HK-2 (cell line): Measurements from ENCODE around the gene STX5.
"Not testable (repeated sequence)": the region's sequence is repeated elsewhere in the genome, so short reads cannot be mapped to it uniquely, and the experiment has no call there.

Source experiments
- DNase-seq: peaks from one replicate; pipeline ENCODE4 v3.0.0-alpha.2; 2018; ENCODE audit not compliant: unreplicated experiment

The STX5 gene

DNA sequence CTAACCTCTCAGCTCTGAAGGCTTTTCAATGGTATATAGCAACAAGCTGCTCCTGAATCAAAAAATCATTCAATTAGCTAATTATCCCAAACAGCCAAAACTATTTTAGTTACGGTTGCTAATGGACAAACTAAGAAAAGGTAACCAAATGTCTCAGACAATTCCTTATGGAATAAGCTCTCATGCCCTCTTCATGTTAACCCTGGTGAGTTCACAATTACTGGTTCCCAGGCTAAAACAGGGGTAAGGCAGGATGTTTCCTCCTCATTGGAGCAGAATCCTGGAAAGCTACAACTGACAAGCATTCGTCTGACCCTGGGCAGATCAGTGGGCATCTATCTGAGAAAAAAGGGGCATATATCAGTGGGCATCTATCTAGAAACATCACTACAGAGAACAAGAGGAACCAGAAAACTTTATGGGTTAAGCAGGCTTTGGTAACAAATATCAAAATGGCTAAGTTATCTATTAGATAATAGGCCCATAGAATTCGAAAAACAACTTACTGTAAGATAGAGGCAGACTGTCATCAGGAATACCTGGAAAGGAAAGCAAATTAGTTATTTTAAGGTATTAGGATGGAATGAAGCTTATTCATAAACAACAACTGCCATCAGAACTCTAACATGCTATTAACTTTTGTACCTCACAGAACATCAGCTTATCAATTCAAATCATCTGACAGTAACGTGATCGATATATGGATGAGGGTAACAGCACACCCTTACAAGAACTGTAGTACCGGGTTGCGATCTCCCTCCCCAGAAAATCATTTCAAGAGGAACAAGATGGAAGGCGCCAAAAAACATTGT, 22.4 kb upstream of the STX5 start:
- DNase-seq, result no peak

- DNase-seq, result no peak
These were observed 21.6 kb upstream of the STX5 start for GRCh38 chr11:62853279-62853965.

- no peak for DNase-seq
These were observed 20.8 kb upstream of the STX5 start for GRCh38 chr11:62852523-62853188.

GRCh38 chr11:62851807-62852522, 20.1 kb upstream of the STX5 start:
- no peak for DNase-seq

- DNase-seq, result peak; percentile 57
These were observed 19.3 kb upstream of the STX5 start for GRCh38 chr11:62850911-62851806.

DNA sequence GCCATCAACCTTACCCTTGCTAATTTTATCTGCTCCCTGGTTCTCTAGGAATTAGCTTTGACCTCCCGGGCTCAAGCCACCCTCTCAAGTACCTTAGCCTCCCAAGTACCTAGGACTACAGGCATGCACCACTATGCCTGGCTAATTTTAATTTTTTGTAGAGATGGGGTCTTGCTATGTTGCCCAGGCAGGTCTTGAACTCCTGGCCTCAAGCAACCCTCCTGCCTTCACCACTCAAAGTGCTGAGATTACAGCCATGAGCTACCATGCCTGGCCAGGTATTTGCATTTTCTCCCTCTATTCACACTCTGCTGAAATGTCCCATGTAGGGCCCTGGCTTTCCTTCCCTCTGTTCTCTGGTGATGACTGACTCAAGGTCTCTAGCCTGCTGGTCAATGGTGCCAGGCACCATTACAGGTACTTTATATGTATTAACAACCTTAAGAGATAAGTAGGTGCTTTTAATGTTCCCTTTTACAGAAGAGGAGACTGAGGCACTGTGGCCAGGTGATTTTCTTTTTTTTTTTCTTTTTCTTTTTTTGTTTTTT, 16.0 kb upstream of the STX5 start:
- no peak for DNase-seq

DNA sequence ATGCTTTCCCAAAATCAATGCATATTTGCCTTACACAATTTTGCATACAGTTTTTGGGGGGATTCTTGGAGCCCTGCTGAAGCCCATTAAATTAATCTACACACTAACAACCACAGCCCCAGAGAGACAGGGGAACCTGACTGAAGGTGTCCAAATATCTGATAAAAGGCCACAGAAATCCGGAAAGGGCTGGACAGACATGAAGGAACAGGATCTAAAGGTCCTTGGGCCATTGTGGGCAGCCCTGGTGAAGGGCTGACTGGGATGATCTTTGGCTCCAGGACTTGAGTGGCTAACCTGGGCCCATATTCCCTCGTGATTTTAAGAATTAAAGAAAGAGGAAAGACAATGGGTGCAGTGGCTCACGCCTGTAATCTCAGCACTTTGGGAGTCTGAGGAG, 14.3 kb upstream of the STX5 start:
- no peak for DNase-seq

DNA sequence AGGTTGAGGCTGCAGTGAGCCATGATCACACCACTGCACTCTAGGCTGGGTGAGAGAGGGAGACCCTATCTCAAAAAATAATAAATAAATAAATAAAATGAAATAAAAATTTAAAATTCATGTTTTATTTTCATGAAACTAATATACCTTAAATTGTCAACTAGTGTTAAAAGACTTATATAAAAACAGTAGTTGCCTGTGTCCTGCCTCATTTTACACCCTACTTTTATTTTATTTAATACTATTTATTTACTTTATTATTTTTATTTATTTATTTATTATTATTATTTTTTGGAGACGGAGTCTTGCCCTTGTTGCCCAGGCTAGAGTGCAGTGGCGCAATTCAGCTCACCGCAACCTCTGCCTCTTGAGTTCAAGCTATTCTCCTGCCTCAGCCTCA, 12.3 kb upstream of the STX5 start:
- DNase-seq, result no peak

- DNase-seq, result no peak
These were observed 11.6 kb upstream of the STX5 start for GRCh38 chr11:62843466-62843865.

DNA sequence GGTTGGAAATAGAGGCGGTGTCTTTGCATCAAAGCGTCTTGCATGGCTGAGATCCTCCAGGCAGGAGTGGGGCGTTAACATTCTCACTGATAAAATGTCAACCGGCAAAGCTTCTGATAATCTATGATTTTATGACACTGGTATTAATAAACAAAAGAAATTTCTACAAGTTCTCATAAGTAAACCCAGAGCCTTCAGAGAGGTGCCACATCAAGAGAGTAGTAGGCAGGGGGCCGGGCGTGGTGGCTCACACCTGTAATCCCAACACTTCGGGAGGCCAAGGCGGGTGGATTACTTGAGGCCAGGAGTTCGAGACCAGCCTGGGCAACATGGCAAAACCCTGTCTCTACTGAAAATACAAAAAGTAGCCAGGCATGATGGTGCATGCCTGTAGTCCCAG, 11.0 kb upstream of the STX5 start:
- not testable (repeated sequence) for DNase-seq

GRCh38 chr11:62842171-62842741, 10.4 kb upstream of the STX5 start:
- no peak for DNase-seq

- peak; percentile 68 for DNase-seq
These were observed 9.7 kb upstream of the STX5 start for GRCh38 chr11:62841361-62842170.

DNA sequence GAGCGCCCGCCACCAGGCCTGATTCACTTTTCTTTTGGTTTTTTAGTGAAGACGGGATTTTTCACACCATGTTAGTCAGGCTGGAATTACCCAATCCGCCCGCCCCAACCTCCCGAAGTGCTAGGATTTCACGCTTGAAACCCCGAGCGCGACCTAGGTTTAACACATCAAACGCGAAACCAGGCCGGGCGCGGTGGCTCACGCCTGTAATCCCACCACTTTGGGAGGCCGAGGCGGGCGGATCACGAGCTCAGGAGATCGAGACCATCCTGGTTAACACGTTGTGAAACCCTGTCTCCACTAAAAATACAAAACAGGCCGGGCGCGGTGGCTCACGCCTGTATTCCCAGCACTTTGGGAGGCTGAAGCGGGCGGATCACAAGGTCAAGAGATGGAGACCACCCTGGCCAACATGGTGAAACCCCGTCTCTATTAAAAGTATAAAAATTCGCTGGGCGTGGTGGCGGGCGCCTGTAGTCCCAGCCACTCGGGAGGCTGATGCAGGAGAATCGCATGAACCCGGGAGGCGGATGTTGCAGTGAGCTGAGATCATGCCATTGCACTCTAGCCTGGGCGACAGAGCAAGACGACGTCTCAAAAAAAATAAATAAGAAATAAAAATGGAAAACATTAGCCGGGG, 9.0 kb upstream of the STX5 start:
- DNase-seq, result peak; percentile 67

DNA sequence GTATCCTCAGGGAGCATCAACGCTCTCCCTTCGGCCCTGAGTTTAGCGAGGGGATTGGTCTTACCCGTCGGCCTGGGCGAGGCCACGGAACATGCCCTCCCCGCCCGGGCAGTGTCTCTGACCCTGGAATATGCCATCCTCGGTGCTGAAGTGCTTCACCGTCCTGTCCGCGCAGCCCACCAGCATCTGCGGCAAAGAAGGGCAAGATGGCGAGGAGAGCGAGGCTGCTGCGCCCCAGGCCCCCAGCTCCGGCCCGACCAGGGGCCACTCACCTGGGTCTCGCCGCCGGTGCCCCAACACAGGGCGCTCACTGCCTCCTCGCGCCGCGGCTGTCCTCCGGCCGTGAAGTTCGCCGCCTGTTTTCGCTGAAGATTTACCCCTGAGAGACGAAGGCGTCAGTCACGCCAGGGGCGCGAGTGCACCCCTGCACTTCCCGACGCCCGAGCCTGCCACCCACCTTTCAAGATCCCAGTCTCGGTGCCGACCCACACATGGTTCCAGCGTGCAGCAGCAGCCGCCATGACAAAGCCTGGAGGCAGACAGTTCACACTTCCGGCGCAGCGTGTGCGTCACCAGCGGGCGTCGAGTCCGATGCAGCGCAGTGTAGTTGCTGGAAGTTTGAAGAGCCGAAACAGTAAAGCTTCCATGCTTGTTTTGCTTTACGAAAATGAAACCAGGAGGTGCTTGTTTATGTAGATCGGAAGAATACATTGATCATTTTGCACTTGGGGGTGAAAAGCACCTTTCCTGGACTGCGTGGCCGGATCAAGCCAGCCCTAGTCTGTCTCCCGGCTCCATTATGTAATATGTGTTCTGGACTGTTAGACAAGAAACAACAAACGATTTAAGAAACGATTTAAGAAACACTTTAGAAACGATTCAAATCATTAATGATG, 7.4 kb upstream of the STX5 start, which contains the start of gene WDR74:
TSS of gene WDR74 (minus strand) at position 541 of the 896 bp plus-strand sequence. CDS start at position 521, 20 bp downstream.
- DNase-seq, result peak; percentile 76

GRCh38 chr11:62835336-62835735, 3.5 kb upstream of the STX5 start:
- DNase-seq, result no peak

DNA sequence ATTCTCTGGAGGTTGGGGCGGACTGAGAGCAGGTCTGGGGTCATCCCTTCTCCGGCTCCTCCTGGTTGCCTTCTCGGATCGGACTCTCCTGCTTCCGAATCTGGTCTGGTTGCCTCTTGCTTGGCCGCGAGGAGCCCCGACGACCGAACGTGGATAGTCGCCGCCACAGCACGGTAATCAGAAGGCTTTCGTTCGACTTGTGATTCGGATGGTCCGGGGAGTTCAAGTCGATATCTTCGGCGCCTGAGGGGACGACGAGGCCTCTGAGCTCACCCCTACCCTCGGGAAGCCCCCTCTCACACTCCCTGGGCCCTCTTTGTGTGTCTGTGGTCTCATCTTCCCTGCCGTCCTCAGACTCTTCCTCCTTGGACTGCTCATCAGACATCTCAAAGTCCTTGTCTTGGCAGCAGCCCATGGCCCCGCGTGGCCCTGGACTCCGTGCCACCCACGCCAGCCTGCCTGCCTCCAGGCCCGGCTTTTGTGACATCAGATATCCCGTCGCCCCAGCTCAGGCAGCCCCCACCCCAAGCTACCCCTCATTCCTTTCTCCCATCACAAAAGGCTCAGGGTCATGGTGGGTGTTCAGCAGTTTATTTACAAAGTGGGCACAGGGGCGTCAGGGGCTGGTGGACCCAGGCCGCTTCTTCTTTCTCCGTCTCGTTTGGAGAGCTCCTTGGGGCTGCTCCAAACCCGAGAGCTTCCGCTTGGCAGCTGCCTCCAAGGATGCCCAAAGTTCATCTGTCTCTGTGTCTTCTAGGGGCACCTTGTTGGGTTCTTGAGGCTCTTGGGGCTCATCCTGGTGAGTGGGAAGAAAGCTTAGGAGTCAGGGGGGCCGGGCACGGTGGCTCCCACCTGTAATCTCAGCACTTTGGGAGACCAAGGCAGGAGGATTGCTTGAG, 734 bp upstream of the STX5 start, which contains the start of gene TEX54:
TSS of gene TEX54 (minus strand) at position 506 of the 899 bp plus-strand sequence.
- no peak for DNase-seq
